ENCODE measurements around the gene FDX2.

FDX2 gene

GRCh38 chr19:10299545-10300458 lies 16.0 kb downstream of the FDX2 start:
- no peak for DNase-seq

- DNase-seq: no peak
These were observed 19.8 kb downstream of the FDX2 start for GRCh38 chr19:10295847-10296591.

GRCh38 chr19:10295305-10295846 lies 20.4 kb downstream of the FDX2 start:
- no peak for DNase-seq

- no peak for DNase-seq
These were observed 21.5 kb downstream of the FDX2 start for GRCh38 chr19:10294368-10294697.

GRCh38 chr19:10293637-10294367 lies 22.0 kb downstream of the FDX2 start:
- no peak for DNase-seq

GRCh38 chr19:10292789-10293636 lies 22.8 kb downstream of the FDX2 start:
- no peak for DNase-seq

GRCh38 chr19:10292206-10292788 lies 23.5 kb downstream of the FDX2 start:
- no peak for DNase-seq

- no peak for DNase-seq
These were observed 24.1 kb downstream of the FDX2 start for GRCh38 chr19:10291554-10292205.

- DNase-seq: no peak
These were observed 24.8 kb downstream of the FDX2 start for GRCh38 chr19:10290876-10291553.

GRCh38 chr19:10290357-10290875 lies 25.4 kb downstream of the FDX2 start:
- DNase-seq: no peak

- DNase-seq: no peak
These were observed 25.9 kb downstream of the FDX2 start, which contains the start of gene ICAM5 for GRCh38 chr19:10289836-10290356. TSS of gene ICAM5 (plus strand) at chr19:10289952. CDS start at chr19:10290044, 92 bp downstream.

- no peak for DNase-seq
These were observed 26.5 kb downstream of the FDX2 start for GRCh38 chr19:10289167-10289835.

GRCh38 chr19:10288662-10289166 lies 27.1 kb downstream of the FDX2 start:
- no peak for DNase-seq

- no peak for DNase-seq
These were observed 28.7 kb downstream of the FDX2 start, which contains the start of gene ICAM4 for GRCh38 chr19:10286803-10287737. TSS of gene ICAM4 (plus strand) at chr19:10286955. CDS start at chr19:10287013, 58 bp downstream.

- no peak for DNase-seq
These were observed 30.4 kb downstream of the FDX2 start for GRCh38 chr19:10285393-10285792.

- no peak for DNase-seq
These were observed 30.9 kb downstream of the FDX2 start for GRCh38 chr19:10284960-10285278.

- no peak for DNase-seq
These were observed 31.5 kb downstream of the FDX2 start for GRCh38 chr19:10284065-10284959.

All from NCI-H2029 treated with DMSO at 0.1 percent for 48 hours (cell line).